Measurements from ENCODE around the gene ARHGDIB.

Gene ARHGDIB

GRCh38 chr12:14961466-14962152, at the start of gene ARHGDIB:
Gene ARHGDIB, minus strand, starts transcription at chr12:14961601. Its CDS starts 10,889 bp downstream, at chr12:14950712.
- Histone ChIP-seq H3K27ac (ENCODE audit: low read depth, low read length) (peak within 1 kb of the TSS; percentile 37), H3K4me1 (ENCODE audit: control insufficient read depth in 1 of 2, insufficient read depth in 2 of 2, low read length in 2 of 2) (peaks cover 6 to 12% of the 10 kb centered on the region in 2 donors), H3K9ac (ENCODE audit: low read depth in 1 of 2, low read length in 2 of 2) (peak within 1 kb of the TSS; percentile 55 to 59), H3K4me3 (ENCODE audit: low read depth in 1 of 2, low read length in 2 of 2) (peak within 1 kb of the TSS; percentile 74 to 76), H3K9me3 (ENCODE audit: control insufficient read depth in 1 of 2, low read length in 2 of 2) (no peaks in the 10 kb centered on the region), H3K36me3 (ENCODE audit: control insufficient read depth in 1 of 2, insufficient read depth in 2 of 2, low read length in 2 of 2) (no peaks in the 10 kb centered on the region), H3K27me3 (ENCODE audit: control insufficient read depth in 1 of 2, insufficient read depth in 2 of 2, low read length in 2 of 2) (no peaks in the 10 kb centered on the region)

- Histone ChIP-seq H3K9ac (ENCODE audit: low read depth in 1 of 2, low read length in 2 of 2) (no peak overlapping the region), H3K4me1 (ENCODE audit: control insufficient read depth in 1 of 2, insufficient read depth in 2 of 2, low read length in 2 of 2) (no peaks in the 10 kb centered on the region), H3K27ac (ENCODE audit: low read depth, low read length) (no peak overlapping the region), H3K9me3 (ENCODE audit: control insufficient read depth in 1 of 2, low read length in 2 of 2) (no peaks in the 10 kb centered on the region), H3K27me3 (ENCODE audit: control insufficient read depth in 1 of 2, insufficient read depth in 2 of 2, low read length in 2 of 2) (no peaks in the 10 kb centered on the region), H3K4me3 (ENCODE audit: low read depth in 1 of 2, low read length in 2 of 2) (no peak overlapping the region), H3K36me3 (ENCODE audit: control insufficient read depth in 1 of 2, insufficient read depth in 2 of 2, low read length in 2 of 2) (no peaks in the 10 kb centered on the region)
These were observed 49.8 kb upstream of the ARHGDIB start for GRCh38 chr12:15011162-15011561.

DNA sequence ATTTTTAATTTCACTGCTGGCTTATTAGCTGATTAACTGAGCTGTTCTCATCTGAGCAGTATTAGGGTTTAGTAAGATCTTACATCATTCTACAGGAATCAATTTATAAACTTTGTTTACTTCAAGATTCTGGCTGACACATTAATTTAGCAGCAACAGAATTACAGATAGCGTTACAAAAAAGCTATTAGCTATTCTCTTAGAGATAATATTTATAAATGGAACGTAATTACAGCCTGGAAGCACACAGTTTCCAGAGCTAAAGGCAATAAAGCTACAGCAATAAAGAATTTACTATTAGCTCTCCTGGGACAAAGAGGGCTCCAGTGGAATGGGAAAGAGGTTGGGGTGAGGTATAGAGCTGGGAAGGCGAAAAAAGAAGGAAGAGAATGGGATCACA, 46.1 kb upstream of the ARHGDIB start:
- Histone ChIP-seq H3K4me3 (ENCODE audit: low read depth in 1 of 2, low read length in 2 of 2) (no peak overlapping the region), H3K9ac (ENCODE audit: low read depth in 1 of 2, low read length in 2 of 2) (no peak overlapping the region), H3K27ac (ENCODE audit: low read depth, low read length) (no peak overlapping the region), H3K9me3 (ENCODE audit: control insufficient read depth in 1 of 2, low read length in 2 of 2) (no peaks in the 10 kb centered on the region), H3K36me3 (ENCODE audit: control insufficient read depth in 1 of 2, insufficient read depth in 2 of 2, low read length in 2 of 2) (no peaks in the 10 kb centered on the region), H3K4me1 (ENCODE audit: control insufficient read depth in 1 of 2, insufficient read depth in 2 of 2, low read length in 2 of 2) (no peaks in the 10 kb centered on the region), H3K27me3 (ENCODE audit: control insufficient read depth in 1 of 2, insufficient read depth in 2 of 2, low read length in 2 of 2) (peaks cover 0 to 8% of the 10 kb centered on the region in 2 donors)

- Histone ChIP-seq H3K9ac (ENCODE audit: low read depth in 1 of 2, low read length in 2 of 2) (no peak overlapping the region), H3K4me3 (ENCODE audit: low read depth in 1 of 2, low read length in 2 of 2) (no peak overlapping the region), H3K9me3 (ENCODE audit: control insufficient read depth in 1 of 2, low read length in 2 of 2) (no peaks in the 10 kb centered on the region), H3K27ac (ENCODE audit: low read depth, low read length) (no peak overlapping the region), H3K36me3 (ENCODE audit: control insufficient read depth in 1 of 2, insufficient read depth in 2 of 2, low read length in 2 of 2) (no peaks in the 10 kb centered on the region), H3K4me1 (ENCODE audit: control insufficient read depth in 1 of 2, insufficient read depth in 2 of 2, low read length in 2 of 2) (no peaks in the 10 kb centered on the region), H3K27me3 (ENCODE audit: control insufficient read depth in 1 of 2, insufficient read depth in 2 of 2, low read length in 2 of 2) (peaks cover 0 to 11% of the 10 kb centered on the region in 2 donors)
These were observed 43.7 kb upstream of the ARHGDIB start for GRCh38 chr12:15005064-15005463.

DNA sequence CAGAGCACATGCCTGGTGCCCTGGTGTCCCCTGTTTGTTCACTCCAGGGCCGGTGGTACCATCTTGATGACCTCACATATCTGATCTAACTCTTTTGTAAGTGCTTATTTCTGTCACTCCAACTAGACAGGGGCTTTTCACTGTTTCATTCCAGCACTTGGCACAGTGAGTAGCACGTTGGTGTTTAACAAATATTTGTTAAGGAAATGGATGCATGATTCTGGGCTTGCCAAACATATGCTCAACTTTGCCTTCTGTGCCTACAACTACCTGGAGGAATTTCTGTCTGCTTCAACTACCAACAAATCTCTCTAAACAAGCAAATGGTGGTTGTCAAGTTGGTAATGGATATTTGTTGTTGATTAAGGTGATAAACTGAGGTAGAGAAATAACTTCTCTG, 43.0 kb upstream of the ARHGDIB start:
- H3K4me1 ChIP-seq (ENCODE audit: control insufficient read depth in 1 of 2, insufficient read depth in 2 of 2, low read length in 2 of 2) = no peaks in the 10 kb centered on the region
- H3K27ac ChIP-seq (ENCODE audit: low read depth, low read length) = no peak overlapping the region
- H3K9ac ChIP-seq (ENCODE audit: low read depth in 1 of 2, low read length in 2 of 2) = no peak overlapping the region
- H3K4me3 ChIP-seq (ENCODE audit: low read depth in 1 of 2, low read length in 2 of 2) = no peak overlapping the region
- H3K9me3 ChIP-seq (ENCODE audit: control insufficient read depth in 1 of 2, low read length in 2 of 2) = no peaks in the 10 kb centered on the region
- no peaks in the 10 kb centered on the region for H3K36me3 ChIP-seq (ENCODE audit: control insufficient read depth in 1 of 2, insufficient read depth in 2 of 2, low read length in 2 of 2)
- peaks cover 0 to 11% of the 10 kb centered on the region in 2 donors for H3K27me3 ChIP-seq (ENCODE audit: control insufficient read depth in 1 of 2, insufficient read depth in 2 of 2, low read length in 2 of 2)

DNA sequence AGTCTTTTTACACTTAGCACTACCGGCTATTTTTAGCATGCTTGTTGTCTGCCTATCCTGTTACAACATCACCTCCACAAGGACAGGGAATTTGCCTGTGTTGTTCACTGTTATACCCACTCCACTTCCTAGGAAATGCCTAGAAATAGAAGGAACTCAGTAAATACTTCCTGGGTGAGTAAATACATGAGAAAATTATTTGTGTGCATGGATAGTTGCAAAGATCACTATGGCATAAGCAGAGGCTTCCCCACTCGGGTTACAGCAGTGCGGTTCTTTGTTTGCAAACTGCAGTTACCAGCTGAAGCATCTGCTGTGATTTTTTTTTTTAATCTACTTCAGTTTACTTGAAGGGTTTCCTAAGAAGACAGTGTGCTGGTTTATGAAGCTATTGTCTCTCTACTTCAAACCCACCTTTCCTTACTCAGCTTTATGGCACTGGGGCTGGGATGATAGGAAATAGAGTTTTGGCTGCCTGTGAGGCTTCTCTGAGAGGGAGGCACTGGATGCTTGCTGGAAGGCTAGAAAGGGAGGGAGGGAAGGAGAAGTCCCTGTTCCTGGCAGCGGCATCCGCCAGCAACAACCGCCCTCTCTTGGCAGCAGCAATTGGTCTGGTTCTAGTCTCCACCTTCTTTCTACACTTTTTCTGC, 40.5 kb upstream of the ARHGDIB start:
- H3K4me3 ChIP-seq (ENCODE audit: low read depth in 1 of 2, low read length in 2 of 2) = no peak overlapping the region
- H3K27ac ChIP-seq (ENCODE audit: low read depth, low read length) = no peak overlapping the region
- no peaks in the 10 kb centered on the region for H3K4me1 ChIP-seq (ENCODE audit: control insufficient read depth in 1 of 2, insufficient read depth in 2 of 2, low read length in 2 of 2)
- H3K9ac ChIP-seq (ENCODE audit: low read depth in 1 of 2, low read length in 2 of 2) = no peak overlapping the region
- H3K9me3 ChIP-seq (ENCODE audit: control insufficient read depth in 1 of 2, low read length in 2 of 2) = no peaks in the 10 kb centered on the region
- H3K36me3 ChIP-seq (ENCODE audit: control insufficient read depth in 1 of 2, insufficient read depth in 2 of 2, low read length in 2 of 2) = no peaks in the 10 kb centered on the region
- H3K27me3 ChIP-seq (ENCODE audit: control insufficient read depth in 1 of 2, insufficient read depth in 2 of 2, low read length in 2 of 2) = peaks cover 0 to 11% of the 10 kb centered on the region in 2 donors

GRCh38 chr12:15000575-15000974, 39.2 kb upstream of the ARHGDIB start:
- no peak overlapping the region for H3K27ac ChIP-seq (ENCODE audit: low read depth, low read length)
- H3K27me3 ChIP-seq (ENCODE audit: control insufficient read depth in 1 of 2, insufficient read depth in 2 of 2, low read length in 2 of 2) = peaks cover 0 to 11% of the 10 kb centered on the region in 2 donors
- no peak overlapping the region for H3K9ac ChIP-seq (ENCODE audit: low read depth in 1 of 2, low read length in 2 of 2)
- H3K9me3 ChIP-seq (ENCODE audit: control insufficient read depth in 1 of 2, low read length in 2 of 2) = no peaks in the 10 kb centered on the region
- no peak overlapping the region for H3K4me3 ChIP-seq (ENCODE audit: low read depth in 1 of 2, low read length in 2 of 2)
- no peaks in the 10 kb centered on the region for H3K4me1 ChIP-seq (ENCODE audit: control insufficient read depth in 1 of 2, insufficient read depth in 2 of 2, low read length in 2 of 2)
- no peaks in the 10 kb centered on the region for H3K36me3 ChIP-seq (ENCODE audit: control insufficient read depth in 1 of 2, insufficient read depth in 2 of 2, low read length in 2 of 2)

DNA sequence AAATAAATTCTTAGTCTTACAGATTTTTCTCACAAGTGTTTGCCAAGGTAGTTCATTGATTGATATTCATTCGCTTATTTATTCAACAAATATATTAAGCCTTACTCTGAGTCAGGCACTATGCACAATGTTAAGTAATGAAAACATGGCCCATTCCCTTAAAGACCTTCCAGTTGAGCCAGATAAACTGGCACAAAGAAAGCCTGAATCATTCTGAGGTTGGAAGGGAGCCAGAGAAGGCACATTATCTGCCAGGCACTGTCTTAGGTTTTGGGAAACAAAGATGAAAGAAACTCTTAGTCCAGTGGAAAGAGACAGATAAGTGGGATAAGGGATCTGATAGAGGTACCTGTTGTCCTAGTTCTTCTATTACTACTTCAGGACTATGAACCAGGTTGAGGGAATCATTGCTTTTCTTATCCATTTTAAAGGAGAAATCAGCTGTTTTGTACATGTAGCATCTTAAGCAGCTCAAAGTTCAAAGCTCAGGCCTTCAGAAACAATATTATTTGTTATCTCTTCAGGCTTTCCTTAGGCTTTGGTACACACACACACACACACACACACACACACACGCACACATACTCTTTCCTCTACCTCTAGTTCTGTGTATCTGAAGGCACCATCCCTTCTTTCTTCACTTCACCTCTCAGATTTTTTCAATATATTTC, 38.4 kb upstream of the ARHGDIB start:
- no peak overlapping the region for H3K27ac ChIP-seq (ENCODE audit: low read depth, low read length)
- H3K36me3 ChIP-seq (ENCODE audit: control insufficient read depth in 1 of 2, insufficient read depth in 2 of 2, low read length in 2 of 2) = no peaks in the 10 kb centered on the region
- H3K9ac ChIP-seq (ENCODE audit: low read depth in 1 of 2, low read length in 2 of 2) = no peak overlapping the region
- H3K9me3 ChIP-seq (ENCODE audit: control insufficient read depth in 1 of 2, low read length in 2 of 2) = no peaks in the 10 kb centered on the region
- no peak overlapping the region for H3K4me3 ChIP-seq (ENCODE audit: low read depth in 1 of 2, low read length in 2 of 2)
- no peaks in the 10 kb centered on the region for H3K4me1 ChIP-seq (ENCODE audit: control insufficient read depth in 1 of 2, insufficient read depth in 2 of 2, low read length in 2 of 2)
- peaks cover 0 to 11% of the 10 kb centered on the region in 2 donors for H3K27me3 ChIP-seq (ENCODE audit: control insufficient read depth in 1 of 2, insufficient read depth in 2 of 2, low read length in 2 of 2)

DNA sequence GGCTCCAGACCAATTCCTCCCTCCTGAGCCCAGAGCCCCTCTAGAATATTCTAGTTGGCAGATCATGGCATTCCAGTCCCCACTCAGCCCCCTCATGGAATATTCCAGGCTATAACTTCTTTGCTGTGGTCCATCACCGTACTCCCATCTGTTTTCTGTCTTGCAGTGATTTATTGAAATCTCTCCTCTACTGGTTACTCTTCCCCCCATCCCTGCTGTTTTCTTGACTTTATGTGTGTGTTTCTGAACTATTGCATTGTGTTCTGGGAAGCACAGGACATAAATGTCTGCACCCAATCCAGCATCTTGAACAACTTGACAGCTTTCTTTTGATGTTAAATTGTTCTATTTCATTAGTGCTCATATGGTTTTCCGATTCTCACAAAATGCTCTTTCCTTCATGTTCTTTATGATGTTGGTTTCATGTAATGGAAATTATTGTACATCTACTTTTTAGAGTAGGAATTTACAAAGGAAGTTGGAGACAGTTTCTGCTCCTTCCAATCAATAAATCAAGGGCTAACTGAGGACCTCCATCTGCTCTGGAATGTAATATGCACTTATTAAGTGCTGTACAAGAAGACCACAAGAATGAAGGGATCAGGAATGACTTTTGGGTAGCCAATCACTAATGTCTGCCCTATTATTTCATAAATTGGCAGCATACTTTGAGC, 37.8 kb upstream of the ARHGDIB start:
- H3K9ac ChIP-seq (ENCODE audit: low read depth in 1 of 2, low read length in 2 of 2) = no peak overlapping the region
- H3K27ac ChIP-seq (ENCODE audit: low read depth, low read length) = no peak overlapping the region
- H3K4me1 ChIP-seq (ENCODE audit: control insufficient read depth in 1 of 2, insufficient read depth in 2 of 2, low read length in 2 of 2) = no peaks in the 10 kb centered on the region
- H3K27me3 ChIP-seq (ENCODE audit: control insufficient read depth in 1 of 2, insufficient read depth in 2 of 2, low read length in 2 of 2) = peaks cover 0 to 11% of the 10 kb centered on the region in 2 donors
- no peak overlapping the region for H3K4me3 ChIP-seq (ENCODE audit: low read depth in 1 of 2, low read length in 2 of 2)
- no peaks in the 10 kb centered on the region for H3K9me3 ChIP-seq (ENCODE audit: control insufficient read depth in 1 of 2, low read length in 2 of 2)
- no peaks in the 10 kb centered on the region for H3K36me3 ChIP-seq (ENCODE audit: control insufficient read depth in 1 of 2, insufficient read depth in 2 of 2, low read length in 2 of 2)

DNA sequence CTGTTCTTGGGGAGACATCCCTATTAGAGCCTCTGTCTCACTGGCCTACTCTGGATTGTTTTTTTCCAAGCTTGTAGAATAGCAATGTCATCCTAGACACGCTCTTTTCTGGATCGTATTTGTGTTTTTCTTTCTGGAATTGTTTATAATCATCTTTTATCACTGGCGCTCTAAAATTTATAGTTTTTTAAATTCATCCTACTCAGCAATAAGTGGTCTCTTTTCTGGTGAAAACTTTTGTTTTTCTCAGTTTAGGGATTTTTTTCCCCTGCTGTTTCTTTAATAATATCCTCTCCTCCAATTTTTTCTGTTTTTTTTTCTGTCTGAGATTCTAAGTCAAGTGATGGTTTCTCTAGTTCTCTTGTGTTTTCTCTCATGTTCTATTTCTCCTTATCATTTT, 36.6 kb upstream of the ARHGDIB start:
- H3K36me3 ChIP-seq (ENCODE audit: control insufficient read depth in 1 of 2, insufficient read depth in 2 of 2, low read length in 2 of 2) = no peaks in the 10 kb centered on the region
- no peak overlapping the region for H3K4me3 ChIP-seq (ENCODE audit: low read depth in 1 of 2, low read length in 2 of 2)
- no peak overlapping the region for H3K9ac ChIP-seq (ENCODE audit: low read depth in 1 of 2, low read length in 2 of 2)
- no peak overlapping the region for H3K27ac ChIP-seq (ENCODE audit: low read depth, low read length)
- H3K4me1 ChIP-seq (ENCODE audit: control insufficient read depth in 1 of 2, insufficient read depth in 2 of 2, low read length in 2 of 2) = no peaks in the 10 kb centered on the region
- H3K27me3 ChIP-seq (ENCODE audit: control insufficient read depth in 1 of 2, insufficient read depth in 2 of 2, low read length in 2 of 2) = peaks cover 0 to 4% of the 10 kb centered on the region in 2 donors
- H3K9me3 ChIP-seq (ENCODE audit: control insufficient read depth in 1 of 2, low read length in 2 of 2) = no peaks in the 10 kb centered on the region

Data from duodenal mucosa (tissue), 2 donors.